Tibial nerve (tissue), 4 donors: ENCODE results near the gene ERVFRD-1.

Experiments
- CTCF ChIP-seq, 5 experiments: fragments of 200-600 bp in 3 of 5; fragments of 450-650 bp in 2 of 5; sonication (generic) in 3 of 5; IDR thresholded peaks; one replicate each; pipeline ENCODE4 v1.5.1; 2016 to 2019; ENCODE audit warnings: antibody characterized with exemption in 5 of 5, mild to moderate bottlenecking in 3 of 5, moderate library complexity in 2 of 5
- EP300 ChIP-seq, 2 donors: sonication (generic); formaldehyde crosslinking; IDR thresholded peaks; one replicate each; pipeline ENCODE4 v1.6.1; 2017; ENCODE audit warnings: antibody characterized with exemption in 2 of 2, mild to moderate bottlenecking in 1 of 2

- TF ChIP-seq CTCF (IDR thresholded peaks at IDR 0.05) (no peak), EP300 (IDR thresholded peaks at IDR 0.05) (no peak)
Measured at GRCh38 chr6:11055127-11055627, 56.3 kb downstream of the ERVFRD-1 start.
